ENCODE measurements around the gene SIGLEC8. TPM values are rescaled to one million over a fixed set of nuclear protein-coding genes. Genes with fewer than 3 reads are reported as not detected.

Gene SIGLEC8
- total and polyA plus RNA-seq, 2 of the 8 experiments (the other 6 are each of a cell fraction or from before 2014, with no cell fraction given): not detected

GRCh38 chr19:51505904-51506303, 47.6 kb upstream of the SIGLEC8 start:
- Histone ChIP-seq H3K23me2 (ENCODE audit: low read depth, low read length) (no peaks in the 10 kb centered on the region), H4K20me1 (replicated peaks in 1 of 2; ENCODE audit: control insufficient read depth in 1 of 2, insufficient read depth in 2 of 2, low read length in 2 of 2) (no peaks in the 10 kb centered on the region), H3K14ac (ENCODE audit: insufficient read length) (no peak overlapping the region), H2BK20ac (ENCODE audit: low read length) (no peak overlapping the region), H3K79me1 (ENCODE audit: low read depth, low read length) (no peaks in the 10 kb centered on the region), H3K36me3 (ENCODE audit: control insufficient read depth in 2 of 4, insufficient read depth in 4 of 4, low read length in 3 of 4) (no peaks in the 10 kb centered on the region), H3K79me2 (ENCODE audit: control insufficient read depth in 1 of 2, insufficient read depth in 2 of 2, low read length in 2 of 2) (no peaks in the 10 kb centered on the region), H2BK12ac (ENCODE audit: low read depth, low read length) (no peak overlapping the region), H3K9ac (replicated peaks in 1 of 4; ENCODE audit: extremely low read depth in 1 of 4, low read depth in 3 of 4, low read length in 3 of 4) (no peak overlapping the region), H3K18ac (ENCODE audit: extremely low read depth, low read length) (no peak overlapping the region), H3K4me3 (ENCODE audit: extremely low read depth in 1 of 4, insufficient read depth in 2 of 4, low read depth in 3 of 4, low read length in 4 of 4) (no peak overlapping the region), H4K8ac (ENCODE audit: extremely low read depth, insufficient read depth, low read length) (no peak overlapping the region), H3K27ac (ENCODE audit: low read depth, low read length) (no peak overlapping the region), H3K56ac (replicated peaks; ENCODE audit: insufficient read length, low read depth, low read length) (no peak overlapping the region), H3K4me2 (ENCODE audit: insufficient read depth in 1 of 2, low read depth in 2 of 2, low read length in 2 of 2) (no peak overlapping the region), H2AK5ac (ENCODE audit: low read depth, low read length) (no peak overlapping the region), H3K4ac (replicated peaks; ENCODE audit: insufficient read length, low read depth, low read length) (no peak overlapping the region), H4K5ac (ENCODE audit: insufficient read length, low read depth, low read length) (no peak overlapping the region), H3K4me1 (replicated peaks in 1 of 4; ENCODE audit: control insufficient read depth in 3 of 4, insufficient read depth in 4 of 4, low read length in 3 of 4) (no peaks in the 10 kb centered on the region), H4K91ac (replicated peaks; ENCODE audit: insufficient read length, low read length) (no peak overlapping the region), H3K9me3 (ENCODE audit: insufficient read depth in 2 of 2, low read depth in 1 of 2, low read length in 1 of 2) (peaks cover 67 to 82% of the 10 kb centered on the region in 2 experiments), H3K23ac (ENCODE audit: insufficient read length) (no peak overlapping the region), H2BK15ac (ENCODE audit: low read length) (no peak overlapping the region), H3K27me3 (replicated peaks in 1 of 4; ENCODE audit: control insufficient read depth in 3 of 4, extremely low read depth in 1 of 4, insufficient read depth in 3 of 4, low read length in 3 of 4) (no peaks in the 10 kb centered on the region), H2BK120ac (replicated peaks; ENCODE audit: low read depth, low read length) (no peak overlapping the region), H2BK5ac (ENCODE audit: low read depth, low read length) (no peak overlapping the region), H2AFZ (ENCODE audit: low read length) (no peak overlapping the region)
- ChIA-PET CTCF (ENCODE audit: partially characterized antibody) (interaction anchor here (0.6 to 1.7 kb wide), 5 partner anchors 8 to 84 kb away, joined by 3 to 5 read pairs (median 3); no protein-coding TSS in a partner anchor), POLR2A (ENCODE audit: partially characterized antibody) (no interaction called here)
- FAIRE-seq (no peak), DNase-seq (ENCODE audit: low read depth in 1 of 2, low spot score in 2 of 2) (no peak)
- WGBS, 2 experiments (ENCODE audit: extremely low coverage in 1 of 2, insufficient coverage in 1 of 2, insufficient read length in 1 of 2, insufficient replicate concordance in 2 of 2, low coverage in 1 of 2, low lambda C conversion rate in 2 of 2, missing lambda C conversion rate in 1 of 2): 39% methylated on average over 3 of the region's 3 CpGs; no CpG with 5 or more reads in 1 of the 2 experiments

All from H1 (cell line).